Stimulated activated naive CD8-positive, alpha-beta T cell treated with anti-CD3 and anti-CD28 coated beads, Interleukin-15, amount 100 ng/mL, for 72 hours (primary cell): ENCODE data around the gene TBC1D1.

ENCODE experiments used
- ATAC-seq: fragments of 150-1000 bp; cut with Tn5 transposase; 2 replicates; pipeline ENCODE4 v1.10.0; 2021; ENCODE audit warnings: mild to moderate bottlenecking, moderate library complexity
- DNase-seq, 2 donors: peaks; one replicate each; pipeline ENCODE4 v3.0.0; 2021 to 2022
- H3K27ac Mint-ChIP-seq, 2 donors: one replicate each; pipeline ENCODE4 v1.8.0; 2022; ENCODE audit warnings: mild to moderate bottlenecking in 2 of 2, mixed read lengths in 2 of 2, moderate library complexity in 2 of 2
- H3K27me3 Mint-ChIP-seq: one replicate; pipeline ENCODE4 v1.8.0; 2022; ENCODE audit warnings: mixed read lengths
- H3K4me1 Mint-ChIP-seq: one replicate; pipeline ENCODE4 v1.8.0; 2022; ENCODE audit warnings: mild to moderate bottlenecking, mixed read lengths
- H3K4me3 Mint-ChIP-seq, 2 donors: one replicate each; pipeline ENCODE4 v1.8.0; 2022; ENCODE audit warnings: mild to moderate bottlenecking in 2 of 2, mixed read lengths in 2 of 2, moderate library complexity in 1 of 2
- H3K9me3 Mint-ChIP-seq, 2 donors: one replicate each; pipeline ENCODE4 v1.8.0; 2022; ENCODE audit warnings: mixed read lengths in 2 of 2

The TBC1D1 gene

DNA sequence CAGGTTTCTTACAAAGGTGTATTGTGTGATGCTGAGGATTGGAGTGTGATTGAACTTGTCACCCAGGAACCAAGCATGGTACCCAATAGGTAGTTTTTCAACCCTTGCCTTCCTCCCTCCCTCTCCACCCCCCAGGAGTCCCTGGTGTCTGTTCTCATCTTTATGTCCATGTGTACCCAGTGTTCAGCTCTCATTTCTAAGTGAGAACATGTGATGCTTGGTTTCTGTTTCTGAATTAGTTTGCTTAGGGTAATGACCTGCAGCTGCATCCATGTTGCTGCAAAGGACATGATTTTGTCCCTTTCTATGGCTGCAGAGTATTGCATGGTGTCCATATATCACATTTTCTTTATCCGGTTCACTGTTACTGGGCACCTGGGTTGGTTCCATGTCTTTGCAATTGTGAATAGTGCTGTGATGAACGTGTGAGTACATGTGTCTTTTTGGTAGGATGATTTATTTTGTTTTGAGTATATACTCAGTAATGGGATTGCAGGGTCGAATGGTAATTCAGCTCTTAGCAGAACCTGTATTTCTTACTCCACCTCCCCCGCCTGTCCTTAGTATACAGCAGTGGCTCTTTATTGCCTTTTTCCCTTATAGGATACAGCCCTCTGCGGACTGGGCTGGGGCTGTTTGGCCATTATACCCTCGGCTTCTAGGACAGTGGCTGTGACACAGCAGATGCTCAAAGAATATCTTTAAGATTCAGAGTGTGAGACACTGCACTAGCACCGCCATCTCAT, 214.8 kb downstream of the TBC1D1 start:
- no peaks in the 10 kb centered on the region for H3K27me3 Mint-ChIP-seq
- ATAC-seq (peak; percentile 45), DNase-seq (no peak)

DNA sequence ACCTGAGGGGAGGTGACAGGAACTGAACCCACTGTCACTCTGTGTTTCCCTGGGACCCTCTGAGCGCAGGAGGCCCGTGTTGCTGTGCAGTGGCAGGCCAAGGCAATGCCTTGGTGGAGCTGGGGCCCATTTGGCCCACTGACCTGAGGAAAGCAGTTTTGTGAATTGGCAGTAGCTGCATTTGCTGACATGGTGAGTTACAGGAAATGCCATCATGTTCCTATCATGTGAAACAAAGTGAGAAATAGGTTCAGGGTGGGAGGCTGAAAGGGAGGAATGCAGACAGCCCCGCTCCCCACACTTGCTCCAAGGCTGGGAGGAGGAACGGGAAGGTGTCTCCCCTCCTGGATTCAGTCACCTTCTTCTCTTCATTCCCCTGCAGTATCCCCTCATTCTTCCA, 215.4 kb downstream of the TBC1D1 start:
- Mint-ChIP-seq H3K9me3 (no peaks in the 10 kb centered on the region), H3K4me3 (no peak overlapping the region), H3K27me3 (no peaks in the 10 kb centered on the region), H3K4me1 (peaks cover 9% of the 10 kb centered on the region), H3K27ac (no peak overlapping the region)
- ATAC-seq (no peak), DNase-seq (no peak)

More for the DNA sequence above, 214.8 kb downstream of the TBC1D1 start:
- Mint-ChIP-seq H3K9me3 (no peaks in the 10 kb centered on the region), H3K4me3 (no peak overlapping the region), H3K27ac (no peak overlapping the region), H3K4me1 (peaks cover 9% of the 10 kb centered on the region)

- Mint-ChIP-seq H3K9me3 (no peaks in the 10 kb centered on the region), H3K4me3 (no peak overlapping the region), H3K27ac (peak overlapping the region; percentile 31 to 81)
Measured at GRCh38 chr4:38106886-38107514, 216.1 kb downstream of the TBC1D1 start.

DNA sequence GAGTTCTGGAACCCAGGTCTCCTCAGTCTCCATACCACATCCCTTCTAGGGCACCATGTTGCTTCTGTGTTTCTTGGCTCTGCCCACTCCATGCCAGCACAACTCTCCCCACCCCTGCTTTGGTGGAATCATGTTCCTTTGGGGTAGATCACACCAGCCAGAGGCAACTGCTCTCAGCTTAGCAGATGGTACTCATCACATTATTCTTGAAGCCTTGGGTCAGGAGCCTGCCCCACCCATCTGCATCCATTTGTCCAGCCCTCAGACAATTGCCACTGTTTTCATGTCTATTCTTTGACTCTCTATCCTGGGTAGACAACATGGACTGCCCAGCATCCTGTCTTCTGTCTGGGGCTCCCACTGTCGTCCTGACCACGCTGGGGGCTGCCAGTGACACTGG, 216.9 kb downstream of the TBC1D1 start:
- peaks cover 9% of the 10 kb centered on the region for H3K4me1 Mint-ChIP-seq
- H3K27ac Mint-ChIP-seq: peak overlapping the region in 1 of 2 donors; percentile 34
- DNase-seq: no peak
- no peak overlapping the region for H3K4me3 Mint-ChIP-seq
- no peaks in the 10 kb centered on the region for H3K27me3 Mint-ChIP-seq
- no peak for ATAC-seq
- H3K9me3 Mint-ChIP-seq: no peaks in the 10 kb centered on the region

More at GRCh38 chr4:38106886-38107514, 216.1 kb downstream of the TBC1D1 start:
- no peak for DNase-seq
- Mint-ChIP-seq H3K4me1 (peaks cover 9% of the 10 kb centered on the region), H3K27me3 (no peaks in the 10 kb centered on the region)
- ATAC-seq: no peak

- Mint-ChIP-seq H3K27me3 (no peaks in the 10 kb centered on the region), H3K4me1 (peaks cover 9% of the 10 kb centered on the region), H3K4me3 (no peak overlapping the region), H3K9me3 (no peaks in the 10 kb centered on the region), H3K27ac (no peak overlapping the region)
- ATAC-seq (no peak), DNase-seq (no peak)
Measured at GRCh38 chr4:38109370-38109769, 218.5 kb downstream of the TBC1D1 start.

DNA sequence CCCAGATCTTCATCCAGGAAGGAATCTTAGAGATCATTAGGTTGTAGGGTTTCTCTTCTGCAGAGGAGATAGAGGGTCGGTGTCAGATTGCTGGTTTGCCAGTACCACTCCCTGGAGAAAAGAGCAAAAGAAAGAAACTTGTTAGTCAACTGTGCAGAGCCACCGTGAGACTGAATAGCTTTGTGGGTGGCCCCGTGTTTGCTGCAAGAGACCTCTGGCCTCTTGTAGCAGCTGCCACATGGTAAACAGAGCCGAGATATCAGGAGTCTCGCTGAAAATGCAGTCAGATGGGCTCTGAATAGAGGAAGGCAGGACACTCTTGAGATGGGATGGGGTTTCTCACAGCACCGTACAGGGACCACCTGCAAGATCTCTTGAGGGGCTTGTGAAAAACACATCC, 219.0 kb downstream of the TBC1D1 start:
- Mint-ChIP-seq H3K27ac (no peak overlapping the region), H3K9me3 (no peaks in the 10 kb centered on the region), H3K4me3 (no peak overlapping the region), H3K4me1 (peaks cover 9% of the 10 kb centered on the region), H3K27me3 (no peaks in the 10 kb centered on the region)
- DNase-seq (no peak), ATAC-seq (no peak)

- no peaks in the 10 kb centered on the region for H3K27me3 Mint-ChIP-seq
- ATAC-seq: no peak
- no peak overlapping the region for H3K27ac Mint-ChIP-seq
- no peak for DNase-seq
- no peaks in the 10 kb centered on the region for H3K9me3 Mint-ChIP-seq
- H3K4me1 Mint-ChIP-seq: no peaks in the 10 kb centered on the region
- no peak overlapping the region for H3K4me3 Mint-ChIP-seq
Measured at GRCh38 chr4:38111024-38111423, 220.1 kb downstream of the TBC1D1 start.

DNA sequence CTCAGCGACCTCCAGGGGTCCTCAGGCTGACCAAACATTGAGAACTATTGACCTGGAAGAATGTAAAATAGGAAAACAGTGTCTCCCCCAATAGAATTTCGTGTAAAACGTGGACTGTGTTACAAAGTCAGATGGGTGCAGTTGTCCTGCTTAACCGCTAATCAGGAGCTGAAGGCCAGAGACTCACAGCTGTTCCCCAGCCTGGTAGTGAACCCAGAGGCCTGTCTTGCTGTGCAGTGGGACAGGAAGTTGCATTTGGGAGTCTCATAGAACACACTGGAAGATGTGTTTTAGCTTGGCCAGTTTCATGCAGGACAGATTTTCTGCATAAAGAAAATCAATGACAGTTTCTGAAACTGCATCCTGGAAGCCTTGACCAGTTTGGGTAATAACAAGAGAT, 220.8 kb downstream of the TBC1D1 start:
- Mint-ChIP-seq H3K9me3 (no peaks in the 10 kb centered on the region), H3K27me3 (no peaks in the 10 kb centered on the region), H3K27ac (no peak overlapping the region), H3K4me3 (no peak overlapping the region), H3K4me1 (no peaks in the 10 kb centered on the region)
- no peak for DNase-seq
- ATAC-seq: no peak

GRCh38 chr4:38113132-38113531, 222.2 kb downstream of the TBC1D1 start:
- no peaks in the 10 kb centered on the region for H3K27me3 Mint-ChIP-seq
- H3K9me3 Mint-ChIP-seq: no peaks in the 10 kb centered on the region
- no peaks in the 10 kb centered on the region for H3K4me1 Mint-ChIP-seq
- no peak overlapping the region for H3K27ac Mint-ChIP-seq
- DNase-seq (no peak), ATAC-seq (no peak)
- H3K4me3 Mint-ChIP-seq: no peak overlapping the region

- Mint-ChIP-seq H3K4me3 (no peak overlapping the region), H3K4me1 (no peaks in the 10 kb centered on the region), H3K9me3 (no peaks in the 10 kb centered on the region), H3K27me3 (no peaks in the 10 kb centered on the region), H3K27ac (no peak overlapping the region)
- ATAC-seq (no peak), DNase-seq (no peak)
Measured at GRCh38 chr4:38113551-38113950, 222.7 kb downstream of the TBC1D1 start.

DNA sequence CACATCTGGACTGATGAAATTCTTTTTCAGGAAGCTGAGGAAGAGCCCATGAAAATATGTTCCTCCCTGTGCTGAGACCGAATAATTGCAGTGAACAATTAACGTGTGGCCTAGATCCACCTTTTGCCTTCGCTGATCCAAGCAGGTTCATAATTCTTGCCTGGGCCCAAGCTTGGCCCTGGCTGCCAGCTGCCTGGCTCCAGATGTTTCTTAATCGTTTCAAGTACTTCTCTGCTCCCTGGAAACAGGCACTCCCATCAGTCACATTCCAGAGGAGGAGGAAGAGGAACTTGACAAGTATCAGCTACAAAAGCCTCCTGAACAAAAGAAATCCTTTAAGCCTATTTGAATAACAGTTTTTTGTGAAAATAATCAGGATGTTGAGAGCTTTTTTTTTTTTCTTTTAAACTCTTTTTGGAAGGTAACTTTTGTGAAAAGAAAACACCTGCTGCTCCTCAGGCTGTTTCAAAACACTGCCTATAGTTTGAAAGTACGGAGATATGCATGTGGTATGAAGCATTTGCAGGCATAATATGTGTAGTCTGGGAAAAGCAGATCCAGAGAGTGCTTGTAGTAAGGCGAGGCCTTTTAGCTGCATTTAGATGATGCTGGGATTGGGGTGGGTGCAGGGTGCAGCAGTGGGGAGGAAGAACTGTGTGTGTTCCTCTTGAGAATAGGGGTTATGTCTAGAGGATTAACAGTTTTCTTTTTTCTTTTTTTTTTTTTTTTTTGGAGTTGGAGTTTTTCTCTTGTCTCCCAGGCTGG, 223.7 kb downstream of the TBC1D1 start:
- DNase-seq (no peak), ATAC-seq (no peak)
- Mint-ChIP-seq H3K27me3 (no peaks in the 10 kb centered on the region), H3K27ac (peak overlapping the region in 1 of 2 donors; percentile 5), H3K9me3 (no peaks in the 10 kb centered on the region), H3K4me1 (no peaks in the 10 kb centered on the region), H3K4me3 (no peak overlapping the region)

GRCh38 chr4:38115601-38116000, 224.7 kb downstream of the TBC1D1 start:
- Mint-ChIP-seq H3K9me3 (no peaks in the 10 kb centered on the region), H3K27me3 (no peaks in the 10 kb centered on the region), H3K27ac (no peak overlapping the region), H3K4me1 (no peaks in the 10 kb centered on the region), H3K4me3 (no peak overlapping the region)
- ATAC-seq (no peak), DNase-seq (no peak)

GRCh38 chr4:38117591-38117990, 226.7 kb downstream of the TBC1D1 start:
- DNase-seq (no peak), ATAC-seq (no peak)
- no peaks in the 10 kb centered on the region for H3K9me3 Mint-ChIP-seq
- H3K27me3 Mint-ChIP-seq: no peaks in the 10 kb centered on the region
- H3K4me3 Mint-ChIP-seq: no peak overlapping the region
- peaks cover 4% of the 10 kb centered on the region for H3K4me1 Mint-ChIP-seq
- H3K27ac Mint-ChIP-seq: no peak overlapping the region

GRCh38 chr4:38119668-38120385, 228.9 kb downstream of the TBC1D1 start:
- peaks cover 21% of the 10 kb centered on the region for H3K4me1 Mint-ChIP-seq
- H3K27me3 Mint-ChIP-seq: no peaks in the 10 kb centered on the region
- H3K4me3 Mint-ChIP-seq: no peak overlapping the region
- no peak for DNase-seq
- H3K27ac Mint-ChIP-seq: peak overlapping the region in 1 of 2 donors; percentile 54
- ATAC-seq: no peak
- H3K9me3 Mint-ChIP-seq: no peaks in the 10 kb centered on the region

DNA sequence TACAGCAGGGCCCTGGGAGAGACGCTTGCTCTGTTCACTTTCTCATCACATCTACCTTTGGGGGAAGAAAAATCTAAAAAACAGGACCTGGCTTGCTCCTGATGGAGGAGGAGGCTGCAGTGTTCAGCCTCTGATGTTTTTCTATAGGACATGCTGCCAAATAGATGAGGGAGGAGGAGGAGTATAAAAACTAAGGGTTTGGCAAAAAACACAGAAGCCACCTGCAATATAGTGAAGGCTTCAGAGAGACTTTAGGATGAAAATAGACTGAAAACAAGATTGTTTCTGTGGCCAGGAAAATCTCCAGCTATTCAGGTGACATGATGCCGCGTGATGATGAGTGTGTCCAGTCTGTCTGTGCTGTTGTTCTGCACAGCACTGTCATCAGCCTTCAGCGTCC, 229.9 kb downstream of the TBC1D1 start:
- ATAC-seq (no peak), DNase-seq (no peak)
- H3K4me3 Mint-ChIP-seq: no peak overlapping the region
- no peaks in the 10 kb centered on the region for H3K27me3 Mint-ChIP-seq
- peak overlapping the region in 1 of 2 donors; percentile 69 for H3K27ac Mint-ChIP-seq
- no peaks in the 10 kb centered on the region for H3K9me3 Mint-ChIP-seq
- H3K4me1 Mint-ChIP-seq: peaks cover 21% of the 10 kb centered on the region
